Measurements from ENCODE around the gene GPR15LG.

- TF ChIP-seq, protein P1, sequence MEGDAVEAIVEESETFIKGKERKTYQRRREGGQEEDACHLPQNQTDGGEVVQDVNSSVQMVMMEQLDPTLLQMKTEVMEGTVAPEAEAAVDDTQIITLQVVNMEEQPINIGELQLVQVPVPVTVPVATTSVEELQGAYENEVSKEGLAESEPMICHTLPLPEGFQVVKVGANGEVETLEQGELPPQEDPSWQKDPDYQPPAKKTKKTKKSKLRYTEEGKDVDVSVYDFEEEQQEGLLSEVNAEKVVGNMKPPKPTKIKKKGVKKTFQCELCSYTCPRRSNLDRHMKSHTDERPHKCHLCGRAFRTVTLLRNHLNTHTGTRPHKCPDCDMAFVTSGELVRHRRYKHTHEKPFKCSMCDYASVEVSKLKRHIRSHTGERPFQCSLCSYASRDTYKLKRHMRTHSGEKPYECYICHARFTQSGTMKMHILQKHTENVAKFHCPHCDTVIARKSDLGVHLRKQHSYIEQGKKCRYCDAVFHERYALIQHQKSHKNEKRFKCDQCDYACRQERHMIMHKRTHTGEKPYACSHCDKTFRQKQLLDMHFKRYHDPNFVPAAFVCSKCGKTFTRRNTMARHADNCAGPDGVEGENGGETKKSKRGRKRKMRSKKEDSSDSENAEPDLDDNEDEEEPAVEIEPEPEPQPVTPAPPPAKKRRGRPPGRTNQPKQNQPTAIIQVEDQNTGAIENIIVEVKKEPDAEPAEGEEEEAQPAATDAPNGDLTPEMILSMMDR (conservative IDR thresholded peaks at IDR 0.05; ENCODE audit: low read length), result no peak
- no peak for TF ChIP-seq EZH2phosphoT487 (IDR thresholded peaks at IDR 0.05; ENCODE audit: borderline replicate concordance, low read depth, low read length)
These were observed 37.8 kb upstream of the GPR15LG start for GRCh38 chr10:84135836-84136235.
